Measurements from ENCODE around the gene MTOR.

Gene MTOR

DNA sequence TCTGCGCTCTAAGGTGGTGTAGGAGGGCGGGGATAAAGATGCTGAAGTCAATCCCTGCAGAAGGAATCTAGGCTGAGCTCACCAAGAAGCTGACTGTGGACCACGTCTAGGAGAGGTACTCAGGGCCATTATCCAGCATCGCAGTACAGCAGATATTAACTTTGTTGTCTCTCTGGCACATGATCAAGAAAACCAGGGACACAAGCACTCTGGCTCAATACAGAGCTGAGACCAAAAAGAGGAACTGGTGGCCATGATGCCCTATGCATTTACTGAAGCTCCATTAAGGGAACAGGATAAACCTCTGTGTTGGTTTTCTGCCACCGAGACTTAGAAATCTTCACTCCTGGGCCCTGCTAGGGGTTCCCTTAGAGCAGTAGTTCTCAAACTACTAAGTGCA, 111.2 kb downstream of the MTOR start:
- no peak for DNase-seq (ENCODE audit: low read depth)

- no peak for DNase-seq (ENCODE audit: low read depth)
Observed at GRCh38 chr1:11150326-11150725, 112.0 kb downstream of the MTOR start.

- no peak for DNase-seq (ENCODE audit: low read depth)
Observed at GRCh38 chr1:11147197-11147770, 115.1 kb downstream of the MTOR start.

GRCh38 chr1:11145741-11146140, 116.6 kb downstream of the MTOR start:
- no peak for DNase-seq (ENCODE audit: low read depth)

- no peak for DNase-seq (ENCODE audit: low read depth)
Observed at GRCh38 chr1:11144570-11145256, 117.6 kb downstream of the MTOR start.

- no peak for DNase-seq (ENCODE audit: low read depth)
Observed at GRCh38 chr1:11143907-11144306, 118.4 kb downstream of the MTOR start.

DNA sequence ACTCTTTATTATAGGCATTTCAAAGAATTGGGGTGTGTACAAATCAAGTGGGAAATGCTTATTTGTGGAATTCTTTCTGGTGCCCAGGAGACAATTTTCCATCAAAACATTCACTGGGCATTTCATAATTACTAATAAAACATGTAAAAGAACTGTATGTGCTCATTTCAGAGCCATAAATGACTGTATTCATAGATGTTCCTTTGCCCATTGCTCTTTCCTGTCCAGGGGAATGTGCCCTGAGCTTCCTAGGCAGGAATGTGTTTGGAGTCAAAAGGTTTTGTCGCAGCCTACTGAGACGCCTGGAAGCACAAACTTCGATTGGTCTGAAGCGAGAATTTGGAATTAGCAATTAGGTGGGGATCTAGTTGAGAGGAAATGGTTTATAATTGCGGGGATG, 119.0 kb downstream of the MTOR start:
- DNase-seq (ENCODE audit: low read depth): no peak

- no peak for DNase-seq (ENCODE audit: low read depth)
Observed at GRCh38 chr1:11142618-11143391, 119.5 kb downstream of the MTOR start.

DNA sequence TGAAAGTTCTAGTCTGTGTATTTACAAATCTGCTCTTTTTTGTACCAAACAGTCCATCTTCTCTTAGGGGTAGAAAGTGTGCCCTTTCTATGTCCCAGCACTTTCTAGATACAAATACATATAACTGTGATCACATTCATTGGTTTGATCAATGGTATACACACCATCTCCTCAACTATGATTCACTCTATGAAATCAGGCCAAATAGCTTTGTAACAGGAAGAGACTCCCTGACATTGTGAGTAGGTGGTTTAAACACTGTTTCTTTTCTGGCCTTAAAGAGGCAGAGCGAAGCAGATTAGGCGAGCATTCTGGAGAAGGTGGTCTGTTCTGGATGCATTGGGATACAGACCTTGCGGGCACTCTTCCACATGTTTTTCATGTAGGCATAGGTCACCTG, 123.4 kb downstream of the MTOR start:
- DNase-seq (ENCODE audit: low read depth): no peak

DNA sequence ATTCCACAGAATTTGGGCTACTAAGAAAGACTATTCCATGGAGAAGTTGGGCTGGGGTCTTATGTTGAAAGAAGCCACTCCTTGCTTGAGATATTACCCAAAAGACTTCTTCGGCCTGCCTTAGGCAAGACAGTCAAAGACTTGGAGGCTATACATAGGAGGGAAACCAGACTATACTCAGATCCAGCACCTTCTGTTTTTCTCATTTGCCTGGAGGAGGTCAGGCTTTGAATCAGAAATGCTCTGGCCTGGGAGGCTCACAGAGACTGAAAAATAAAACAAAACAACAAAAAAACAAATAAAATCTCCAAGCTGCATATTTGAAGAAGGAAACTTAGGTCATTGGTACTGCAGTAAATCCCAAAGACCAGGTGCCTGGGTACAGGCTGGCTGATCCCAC, 124.3 kb downstream of the MTOR start:
- DNase-seq (ENCODE audit: low read depth): no peak

DNA sequence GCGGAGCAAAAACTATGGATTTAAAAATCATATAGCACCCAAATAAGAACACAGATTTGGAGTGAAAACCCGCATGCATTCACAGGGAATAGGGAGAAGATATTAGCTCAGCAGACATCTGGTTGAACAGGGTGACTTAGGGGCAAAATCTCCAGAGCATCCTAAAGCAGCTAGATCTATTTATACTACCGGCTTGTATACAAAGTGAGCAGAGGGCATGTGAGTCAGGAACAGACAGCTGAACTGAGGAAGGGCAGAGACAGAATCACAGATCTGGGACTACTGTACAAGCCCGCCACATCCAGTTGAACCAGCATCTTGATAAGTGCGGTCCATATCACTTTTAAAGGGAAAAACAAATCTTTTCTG, 127.5 kb downstream of the MTOR start:
- no peak for DNase-seq (ENCODE audit: low read depth)

GRCh38 chr1:11134251-11134897, 128.0 kb downstream of the MTOR start:
- no peak for DNase-seq (ENCODE audit: low read depth)

DNA sequence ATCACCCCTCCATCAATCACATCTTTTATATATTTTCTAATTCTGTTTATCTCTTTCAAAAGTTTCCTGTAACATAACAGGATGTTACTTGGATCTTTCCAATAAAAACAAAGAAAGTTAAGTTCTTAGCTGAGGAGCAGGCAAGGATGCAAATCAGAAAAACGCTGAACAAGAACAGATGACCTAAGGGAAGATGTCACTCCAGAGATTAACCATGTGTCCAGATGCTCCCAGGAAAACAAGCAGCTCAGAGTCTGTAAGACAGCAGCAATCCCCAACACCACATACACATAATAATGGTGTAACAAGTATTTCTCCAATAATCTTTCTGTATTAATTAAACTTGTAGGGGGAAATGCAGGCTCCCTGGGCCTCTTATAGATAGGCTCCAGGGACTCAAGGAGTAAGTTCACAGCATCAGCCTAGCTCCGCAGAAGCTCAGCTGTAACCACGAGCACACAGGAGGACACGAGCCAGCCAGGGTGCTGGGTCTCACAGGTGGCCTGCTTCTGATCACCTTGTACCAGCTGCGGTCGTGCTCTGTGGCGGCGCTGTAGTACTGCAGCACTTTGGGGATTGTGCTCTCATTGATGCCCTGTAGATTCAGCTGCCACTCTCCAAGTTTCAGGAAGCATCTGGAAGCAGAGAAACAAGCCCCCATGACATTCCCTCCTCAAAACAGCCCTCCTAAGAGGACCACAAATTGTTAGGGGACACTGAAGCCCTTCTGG, 129.6 kb downstream of the MTOR start:
- DNase-seq (ENCODE audit: low read depth): no peak

GRCh38 chr1:11131816-11132215, 130.5 kb downstream of the MTOR start:
- no peak for DNase-seq (ENCODE audit: low read depth)

DNA sequence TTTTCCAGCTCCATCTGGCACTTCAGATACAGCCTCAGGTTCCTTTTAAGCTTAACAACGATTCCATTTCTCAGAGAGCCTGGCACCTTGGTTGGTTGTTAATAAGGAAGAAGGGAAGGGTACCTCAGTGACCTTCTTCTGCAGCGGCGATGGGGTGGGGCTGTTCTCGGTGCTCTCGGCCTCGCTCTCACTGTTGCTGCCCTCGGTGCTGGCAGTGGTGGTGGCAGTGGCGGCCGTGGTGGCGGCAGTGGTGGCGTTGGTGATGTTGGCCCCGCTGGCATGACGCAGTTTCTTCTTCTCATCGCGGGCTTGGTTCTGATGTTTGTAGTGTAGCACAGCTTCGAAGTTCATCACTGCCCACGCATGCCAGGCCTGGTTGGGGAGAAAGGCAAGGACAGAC, 131.9 kb downstream of the MTOR start:
- DNase-seq (ENCODE audit: low read depth): no peak

DNA sequence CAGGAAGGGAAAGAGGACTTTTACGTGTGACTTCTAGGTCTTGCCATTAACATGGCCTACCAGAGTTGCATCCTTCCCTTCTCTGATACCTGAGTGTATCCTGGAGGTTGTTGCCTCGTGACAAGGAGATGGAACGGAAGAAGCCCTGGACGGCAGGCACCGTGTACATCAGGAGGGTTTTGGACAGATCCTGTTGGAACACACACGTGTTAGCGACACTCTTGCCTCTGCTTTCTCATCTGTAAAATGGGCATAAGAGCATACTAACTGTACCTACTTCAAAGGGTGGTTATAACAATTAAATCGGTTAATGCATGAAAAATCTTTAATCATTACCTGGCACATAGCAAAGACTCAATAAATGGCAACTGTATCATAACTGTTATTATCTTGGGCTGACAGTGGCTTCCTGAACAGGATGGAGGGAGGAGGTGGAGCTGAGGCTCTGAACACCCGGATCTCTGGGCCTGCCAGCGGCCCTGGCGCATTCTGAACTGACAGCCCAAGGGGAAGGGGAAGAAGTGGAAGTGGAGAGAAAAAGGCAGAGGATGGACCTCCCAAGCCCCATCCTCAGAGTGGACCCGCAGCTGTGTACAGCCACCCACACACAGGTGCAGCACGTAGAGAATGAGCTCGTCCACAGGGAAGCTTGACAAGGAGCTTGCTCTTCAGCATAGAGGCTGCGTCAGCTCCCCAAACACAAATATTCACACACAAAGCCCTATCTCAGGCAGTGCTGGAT, 132.5 kb downstream of the MTOR start:
- DNase-seq (ENCODE audit: low read depth): no peak

GRCh38 chr1:11126569-11126968, 135.8 kb downstream of the MTOR start:
- DNase-seq (ENCODE audit: low read depth): no peak

DNA sequence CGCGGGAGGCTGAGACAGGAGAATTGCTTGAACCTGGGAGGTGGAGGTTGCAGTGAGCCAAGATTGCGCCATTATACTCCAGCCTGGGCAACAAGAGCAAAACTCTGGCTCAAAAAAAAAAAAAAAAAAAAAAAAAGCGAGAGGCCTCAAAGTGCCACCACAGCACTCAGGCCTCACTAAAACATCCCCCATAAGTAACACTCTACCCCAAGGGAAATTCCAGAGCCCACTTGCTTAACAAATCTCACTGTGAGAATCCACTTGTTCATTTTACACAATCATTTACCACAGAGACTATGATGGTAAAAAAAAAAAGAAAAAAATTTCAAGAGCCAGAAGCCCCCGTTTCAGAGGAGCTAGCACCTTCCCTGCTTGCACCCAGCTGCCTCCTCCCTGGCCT, 136.4 kb downstream of the MTOR start:
- no peak for DNase-seq (ENCODE audit: low read depth)

DNA sequence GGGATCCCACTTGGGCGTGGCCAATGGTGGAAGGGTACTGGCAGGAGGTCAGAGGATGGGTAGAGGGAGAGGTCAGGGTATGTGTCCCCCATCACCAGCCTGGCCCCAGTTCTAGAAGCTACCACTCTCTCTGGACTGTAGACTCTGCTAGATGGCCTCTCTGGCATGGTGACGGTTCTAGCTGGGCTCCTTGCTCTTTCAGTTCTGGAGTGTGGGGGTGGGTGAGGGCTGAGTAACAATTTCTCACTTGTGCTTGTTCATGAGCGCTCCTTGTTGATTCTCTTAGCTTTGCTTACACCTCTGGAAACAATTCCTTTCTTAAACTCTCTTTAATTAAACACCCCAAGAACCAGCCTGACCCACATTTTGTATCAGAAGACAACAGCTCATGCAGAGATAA, 137.4 kb downstream of the MTOR start:
- DNase-seq (ENCODE audit: low read depth): no peak

- DNase-seq (ENCODE audit: low read depth): no peak
Observed at GRCh38 chr1:11116318-11116717, 146.0 kb downstream of the MTOR start.

DNA sequence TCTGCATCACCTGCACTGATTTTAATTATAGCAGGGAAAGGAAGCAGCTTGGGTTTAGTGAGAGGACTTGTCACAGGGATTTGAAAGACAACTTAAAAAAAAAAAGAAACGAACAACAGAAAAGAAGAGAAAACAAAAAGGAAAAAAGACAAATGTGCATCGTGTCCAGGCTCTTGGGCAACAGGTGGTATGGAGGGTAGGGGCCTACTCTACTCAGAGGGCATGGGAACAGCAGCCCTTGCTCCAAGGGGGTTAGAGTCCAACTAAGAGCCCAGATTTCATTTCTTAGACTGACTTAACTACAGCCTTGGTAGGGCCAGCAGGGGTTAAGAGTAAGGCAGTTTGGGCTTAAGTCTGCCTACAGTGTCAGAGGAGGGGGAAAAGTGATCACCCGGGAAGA, 147.4 kb downstream of the MTOR start:
- no peak for DNase-seq (ENCODE audit: low read depth)

Measured in activated T-cell treated with anti-CD3 and anti-CD28 coated beads for 24 hours (primary cell).